DMS 273 (cell line): ENCODE results near the gene TNS3.
"Not testable (repeated sequence)": the region's sequence is repeated elsewhere in the genome, so short reads cannot be mapped to it uniquely, and the experiment has no call there.

Experiments
- DNase-seq: peaks from one replicate; lab custom pipeline; 2025; ENCODE audit not compliant: unreplicated experiment; lab: John Stamatoyannopoulos, UW

TNS3 gene

GRCh38 chr7:47581804-47582763, at the start of gene TNS3:
Gene TNS3, minus strand, starts transcription at chr7:47582111. Its CDS starts 142,475 bp downstream, at chr7:47439636.
- DNase-seq, result peak; percentile 69

GRCh38 chr7:47631711-47632110, 49.8 kb upstream of the TNS3 start:
- no peak for DNase-seq

- DNase-seq, result no peak
Observed at GRCh38 chr7:47627580-47628283, 45.8 kb upstream of the TNS3 start.

- DNase-seq, result no peak
Observed at GRCh38 chr7:47625861-47626715, 44.2 kb upstream of the TNS3 start.

GRCh38 chr7:47624689-47625088, 42.8 kb upstream of the TNS3 start:
- DNase-seq, result no peak

- DNase-seq, result no peak
Observed at GRCh38 chr7:47622946-47623640, 41.2 kb upstream of the TNS3 start.

- no peak for DNase-seq
Observed at GRCh38 chr7:47622586-47622945, 40.7 kb upstream of the TNS3 start.

- peak; percentile 56 for DNase-seq
Observed at GRCh38 chr7:47621979-47622561, 40.2 kb upstream of the TNS3 start.

- DNase-seq, result no peak
Observed at GRCh38 chr7:47621347-47621746, 39.4 kb upstream of the TNS3 start.

- no peak for DNase-seq
Observed at GRCh38 chr7:47619806-47620205, 37.9 kb upstream of the TNS3 start.

- DNase-seq, result no peak
Observed at GRCh38 chr7:47617131-47617530, 35.2 kb upstream of the TNS3 start.

- DNase-seq, result no peak
Observed at GRCh38 chr7:47614450-47614849, 32.5 kb upstream of the TNS3 start.

GRCh38 chr7:47611045-47611511, 29.2 kb upstream of the TNS3 start:
- DNase-seq, result no peak

GRCh38 chr7:47610506-47611044, 28.7 kb upstream of the TNS3 start:
- DNase-seq, result no peak

GRCh38 chr7:47609803-47610452, 28.0 kb upstream of the TNS3 start:
- no peak for DNase-seq

GRCh38 chr7:47606593-47607046, 24.7 kb upstream of the TNS3 start:
- DNase-seq, result not testable (repeated sequence)

GRCh38 chr7:47605816-47606575, 24.1 kb upstream of the TNS3 start:
- DNase-seq, result no peak

- no peak for DNase-seq
Observed at GRCh38 chr7:47604496-47604890, 22.6 kb upstream of the TNS3 start.
